ENCODE results near the gene SDK1. TPM values are rescaled to one million over a fixed set of nuclear protein-coding genes. Genes with fewer than 3 reads are reported as not detected.

Gene SDK1
- total and polyA plus RNA-seq, 2 of the 8 experiments (the other 6 are each of a cell fraction or from before 2014, with no cell fraction given): 3.3 to 7.2 TPM

DNA sequence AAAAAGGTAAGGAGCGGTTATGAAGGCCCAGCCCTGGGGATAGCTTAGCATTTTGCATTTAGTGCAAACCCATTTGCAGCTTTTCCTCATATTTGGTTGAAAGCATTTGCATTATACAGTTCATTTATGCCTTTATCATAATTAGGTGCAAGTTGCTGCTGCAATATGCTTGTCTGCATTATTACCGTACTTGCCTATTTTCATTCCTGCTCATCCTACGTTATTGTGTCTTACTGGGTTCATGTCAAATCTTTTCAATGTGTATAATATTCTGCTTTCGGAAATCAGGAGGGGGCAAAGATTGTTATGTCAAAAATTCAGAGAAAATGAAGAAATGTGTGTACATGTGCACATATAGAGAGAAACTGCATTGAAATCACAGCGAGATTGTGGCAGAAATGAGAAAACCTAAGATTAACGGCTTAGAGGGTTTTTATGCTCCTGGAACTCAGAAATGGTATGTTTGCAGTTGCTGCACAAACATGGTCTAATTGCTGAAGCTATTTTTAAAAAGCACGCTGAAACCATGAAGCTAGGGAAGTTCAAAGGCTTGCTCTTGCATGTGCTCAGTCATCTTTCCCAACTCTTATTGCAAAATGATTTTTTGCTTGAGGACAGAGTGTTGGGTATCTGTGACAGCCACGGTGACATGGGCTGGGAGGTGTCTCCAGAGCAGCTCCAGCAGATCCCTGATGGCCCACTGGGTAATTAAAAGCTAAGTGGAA is 613.2 kb downstream of the SDK1 start (continued):
- TF ChIP-seq, protein P1, sequence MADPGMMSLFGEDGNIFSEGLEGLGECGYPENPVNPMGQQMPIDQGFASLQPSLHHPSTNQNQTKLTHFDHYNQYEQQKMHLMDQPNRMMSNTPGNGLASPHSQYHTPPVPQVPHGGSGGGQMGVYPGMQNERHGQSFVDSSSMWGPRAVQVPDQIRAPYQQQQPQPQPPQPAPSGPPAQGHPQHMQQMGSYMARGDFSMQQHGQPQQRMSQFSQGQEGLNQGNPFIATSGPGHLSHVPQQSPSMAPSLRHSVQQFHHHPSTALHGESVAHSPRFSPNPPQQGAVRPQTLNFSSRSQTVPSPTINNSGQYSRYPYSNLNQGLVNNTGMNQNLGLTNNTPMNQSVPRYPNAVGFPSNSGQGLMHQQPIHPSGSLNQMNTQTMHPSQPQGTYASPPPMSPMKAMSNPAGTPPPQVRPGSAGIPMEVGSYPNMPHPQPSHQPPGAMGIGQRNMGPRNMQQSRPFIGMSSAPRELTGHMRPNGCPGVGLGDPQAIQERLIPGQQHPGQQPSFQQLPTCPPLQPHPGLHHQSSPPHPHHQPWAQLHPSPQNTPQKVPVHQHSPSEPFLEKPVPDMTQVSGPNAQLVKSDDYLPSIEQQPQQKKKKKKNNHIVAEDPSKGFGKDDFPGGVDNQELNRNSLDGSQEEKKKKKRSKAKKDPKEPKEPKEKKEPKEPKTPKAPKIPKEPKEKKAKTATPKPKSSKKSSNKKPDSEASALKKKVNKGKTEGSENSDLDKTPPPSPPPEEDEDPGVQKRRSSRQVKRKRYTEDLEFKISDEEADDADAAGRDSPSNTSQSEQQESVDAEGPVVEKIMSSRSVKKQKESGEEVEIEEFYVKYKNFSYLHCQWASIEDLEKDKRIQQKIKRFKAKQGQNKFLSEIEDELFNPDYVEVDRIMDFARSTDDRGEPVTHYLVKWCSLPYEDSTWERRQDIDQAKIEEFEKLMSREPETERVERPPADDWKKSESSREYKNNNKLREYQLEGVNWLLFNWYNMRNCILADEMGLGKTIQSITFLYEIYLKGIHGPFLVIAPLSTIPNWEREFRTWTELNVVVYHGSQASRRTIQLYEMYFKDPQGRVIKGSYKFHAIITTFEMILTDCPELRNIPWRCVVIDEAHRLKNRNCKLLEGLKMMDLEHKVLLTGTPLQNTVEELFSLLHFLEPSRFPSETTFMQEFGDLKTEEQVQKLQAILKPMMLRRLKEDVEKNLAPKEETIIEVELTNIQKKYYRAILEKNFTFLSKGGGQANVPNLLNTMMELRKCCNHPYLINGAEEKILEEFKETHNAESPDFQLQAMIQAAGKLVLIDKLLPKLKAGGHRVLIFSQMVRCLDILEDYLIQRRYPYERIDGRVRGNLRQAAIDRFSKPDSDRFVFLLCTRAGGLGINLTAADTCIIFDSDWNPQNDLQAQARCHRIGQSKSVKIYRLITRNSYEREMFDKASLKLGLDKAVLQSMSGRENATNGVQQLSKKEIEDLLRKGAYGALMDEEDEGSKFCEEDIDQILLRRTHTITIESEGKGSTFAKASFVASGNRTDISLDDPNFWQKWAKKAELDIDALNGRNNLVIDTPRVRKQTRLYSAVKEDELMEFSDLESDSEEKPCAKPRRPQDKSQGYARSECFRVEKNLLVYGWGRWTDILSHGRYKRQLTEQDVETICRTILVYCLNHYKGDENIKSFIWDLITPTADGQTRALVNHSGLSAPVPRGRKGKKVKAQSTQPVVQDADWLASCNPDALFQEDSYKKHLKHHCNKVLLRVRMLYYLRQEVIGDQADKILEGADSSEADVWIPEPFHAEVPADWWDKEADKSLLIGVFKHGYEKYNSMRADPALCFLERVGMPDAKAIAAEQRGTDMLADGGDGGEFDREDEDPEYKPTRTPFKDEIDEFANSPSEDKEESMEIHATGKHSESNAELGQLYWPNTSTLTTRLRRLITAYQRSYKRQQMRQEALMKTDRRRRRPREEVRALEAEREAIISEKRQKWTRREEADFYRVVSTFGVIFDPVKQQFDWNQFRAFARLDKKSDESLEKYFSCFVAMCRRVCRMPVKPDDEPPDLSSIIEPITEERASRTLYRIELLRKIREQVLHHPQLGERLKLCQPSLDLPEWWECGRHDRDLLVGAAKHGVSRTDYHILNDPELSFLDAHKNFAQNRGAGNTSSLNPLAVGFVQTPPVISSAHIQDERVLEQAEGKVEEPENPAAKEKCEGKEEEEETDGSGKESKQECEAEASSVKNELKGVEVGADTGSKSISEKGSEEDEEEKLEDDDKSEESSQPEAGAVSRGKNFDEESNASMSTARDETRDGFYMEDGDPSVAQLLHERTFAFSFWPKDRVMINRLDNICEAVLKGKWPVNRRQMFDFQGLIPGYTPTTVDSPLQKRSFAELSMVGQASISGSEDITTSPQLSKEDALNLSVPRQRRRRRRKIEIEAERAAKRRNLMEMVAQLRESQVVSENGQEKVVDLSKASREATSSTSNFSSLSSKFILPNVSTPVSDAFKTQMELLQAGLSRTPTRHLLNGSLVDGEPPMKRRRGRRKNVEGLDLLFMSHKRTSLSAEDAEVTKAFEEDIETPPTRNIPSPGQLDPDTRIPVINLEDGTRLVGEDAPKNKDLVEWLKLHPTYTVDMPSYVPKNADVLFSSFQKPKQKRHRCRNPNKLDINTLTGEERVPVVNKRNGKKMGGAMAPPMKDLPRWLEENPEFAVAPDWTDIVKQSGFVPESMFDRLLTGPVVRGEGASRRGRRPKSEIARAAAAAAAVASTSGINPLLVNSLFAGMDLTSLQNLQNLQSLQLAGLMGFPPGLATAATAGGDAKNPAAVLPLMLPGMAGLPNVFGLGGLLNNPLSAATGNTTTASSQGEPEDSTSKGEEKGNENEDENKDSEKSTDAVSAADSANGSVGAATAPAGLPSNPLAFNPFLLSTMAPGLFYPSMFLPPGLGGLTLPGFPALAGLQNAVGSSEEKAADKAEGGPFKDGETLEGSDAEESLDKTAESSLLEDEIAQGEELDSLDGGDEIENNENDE (IDR thresholded peaks at IDR 0.05; ENCODE audit: insufficient replicate concordance, low read length): no peak
- TF ChIP-seq, protein P2, sequence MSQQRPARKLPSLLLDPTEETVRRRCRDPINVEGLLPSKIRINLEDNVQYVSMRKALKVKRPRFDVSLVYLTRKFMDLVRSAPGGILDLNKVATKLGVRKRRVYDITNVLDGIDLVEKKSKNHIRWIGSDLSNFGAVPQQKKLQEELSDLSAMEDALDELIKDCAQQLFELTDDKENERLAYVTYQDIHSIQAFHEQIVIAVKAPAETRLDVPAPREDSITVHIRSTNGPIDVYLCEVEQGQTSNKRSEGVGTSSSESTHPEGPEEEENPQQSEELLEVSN (IDR thresholded peaks at IDR 0.05): no peak
- no peak for TF ChIP-seq TEAD4 (IDR thresholded peaks at IDR 0.05; ENCODE audit: low read depth, low read length)
- no peak for TF ChIP-seq HDAC6 (IDR thresholded peaks at IDR 0.05; ENCODE audit: low read depth, low read length)
- TF ChIP-seq PHF8 (conservative IDR thresholded peaks at IDR 0.05; ENCODE audit: low read depth, low read length): no peak
- no peak for TF ChIP-seq SAP30 (IDR thresholded peaks at IDR 0.05; ENCODE audit: insufficient read depth, insufficient replicate concordance, low read length)
- TF ChIP-seq GTF2F1 (IDR thresholded peaks at IDR 0.05; ENCODE audit: borderline replicate concordance, low read depth, low read length): no peak
- no peak for TF ChIP-seq EGR1 (IDR thresholded peaks at IDR 0.05; ENCODE audit: borderline replicate concordance, low read depth, low read length)
- no peak for TF ChIP-seq HDAC2 (IDR thresholded peaks at IDR 0.05; ENCODE audit: borderline replicate concordance in 1 of 2, low read depth in 2 of 2, low read length in 2 of 2)
